Stimulated activated CD8-positive, alpha-beta memory T cell treated with anti-CD3 and anti-CD28 coated beads, Interleukin-2, amount 100 ng/mL, for 1 hour (primary cell): ENCODE measurements around the gene SPACA9.
A peak's percentile ranks its signal among the peaks of the same experiment; 100 is the strongest.

Experiments used
- DNase-seq, 2 donors: peaks; one replicate each; pipeline ENCODE4 v3.0.0-alpha.2; 2020; ENCODE audit warnings: low read depth in 2 of 2

Gene SPACA9

DNA sequence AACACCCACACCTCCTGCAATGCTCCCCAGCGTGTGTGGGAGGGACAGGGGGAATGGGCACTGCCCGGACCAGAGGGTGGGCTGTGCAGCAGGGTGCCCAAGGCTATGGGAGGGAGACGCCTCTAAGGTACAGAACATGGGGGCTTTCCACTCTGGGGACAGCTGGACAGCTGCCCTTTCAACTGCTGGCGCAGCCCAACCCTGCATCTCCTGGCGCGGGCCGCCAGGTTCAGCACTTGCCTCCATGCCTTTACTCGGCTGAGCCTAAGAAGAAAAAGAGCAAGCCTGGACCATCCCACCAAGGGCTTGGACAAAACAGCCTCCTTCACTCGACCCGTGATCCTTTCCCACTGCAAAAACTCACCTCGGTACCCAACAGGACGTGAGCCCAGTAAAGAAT, 15.6 kb upstream of the SPACA9 start:
- DNase-seq = no peak

DNA sequence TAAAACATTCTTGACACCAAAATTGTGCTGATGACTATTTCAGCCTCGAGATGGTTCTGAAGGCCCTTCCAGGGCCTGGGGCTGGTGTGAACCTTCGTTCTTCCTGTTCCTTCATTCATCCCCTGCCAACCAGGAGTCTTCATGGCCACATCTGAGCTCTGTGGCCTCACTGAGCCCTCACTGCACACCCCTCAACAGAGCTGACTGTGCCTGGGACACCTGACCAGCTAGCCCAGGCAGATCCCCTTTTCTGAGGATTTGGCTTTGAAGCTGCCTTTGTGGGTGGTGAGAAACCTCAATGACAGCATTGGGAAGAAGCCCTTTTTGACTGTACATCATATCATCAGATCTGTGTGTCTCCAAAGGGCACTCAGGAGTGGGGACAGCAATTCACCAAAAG, 14.4 kb upstream of the SPACA9 start:
- no peak for DNase-seq

DNA sequence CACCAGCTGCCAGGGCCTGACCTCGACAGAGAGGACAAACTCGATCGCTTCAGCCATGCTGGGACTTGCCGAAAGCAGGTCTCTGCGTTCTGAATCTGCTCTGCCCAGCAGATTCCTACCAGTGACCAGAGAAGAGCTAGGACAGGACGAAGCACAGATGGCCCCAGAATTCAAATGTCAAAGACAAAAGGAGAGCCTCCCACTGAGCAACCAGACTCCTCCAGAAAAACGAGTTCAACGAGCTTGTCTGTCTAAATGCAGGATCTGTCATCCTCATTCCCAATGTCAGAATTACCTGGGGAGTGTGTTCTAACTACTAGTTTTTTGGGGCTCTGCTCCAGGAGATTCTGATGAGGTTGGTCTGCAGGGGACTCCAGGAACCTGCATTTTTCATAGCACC, 14.0 kb upstream of the SPACA9 start:
- DNase-seq = no peak

DNA sequence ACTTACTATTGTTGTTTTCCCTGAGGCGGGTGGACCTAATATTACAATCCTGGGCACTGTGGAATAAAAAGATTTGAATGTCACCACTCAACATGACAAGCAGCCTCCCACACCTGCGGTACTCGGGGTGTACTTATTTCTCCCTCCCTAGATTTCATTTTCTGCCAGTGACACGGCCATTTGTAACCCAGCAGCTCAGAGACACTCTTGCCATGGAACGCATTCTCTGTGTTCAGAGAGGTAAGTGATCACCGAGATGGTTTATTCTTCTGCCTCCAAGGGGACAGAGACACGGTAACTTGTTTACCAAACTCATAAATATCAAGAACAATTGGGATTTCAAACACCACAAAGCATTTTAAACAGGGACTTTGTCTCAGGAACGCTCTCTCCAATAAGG, 11.8 kb upstream of the SPACA9 start:
- no peak for DNase-seq

DNA sequence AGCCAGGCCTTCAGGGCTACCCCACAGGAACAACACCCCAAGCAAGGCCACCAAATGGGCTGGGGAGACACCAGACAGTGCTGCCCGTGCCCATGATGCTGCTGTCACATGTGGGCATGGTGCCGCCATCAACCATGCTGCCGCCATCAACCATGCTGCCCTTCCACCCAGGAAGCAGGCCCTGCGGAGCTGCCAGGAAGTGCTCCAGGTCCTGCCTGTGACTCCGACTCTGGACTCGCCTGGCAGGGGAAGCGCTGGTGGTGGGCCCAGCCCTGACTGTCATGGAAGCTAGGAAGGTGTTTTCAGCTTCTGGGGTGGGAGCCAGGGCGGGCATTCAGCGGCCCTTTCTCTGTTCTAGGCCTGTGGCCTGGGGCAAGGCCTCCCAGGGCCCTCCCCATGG, 9.4 kb upstream of the SPACA9 start:
- no peak for DNase-seq

DNA sequence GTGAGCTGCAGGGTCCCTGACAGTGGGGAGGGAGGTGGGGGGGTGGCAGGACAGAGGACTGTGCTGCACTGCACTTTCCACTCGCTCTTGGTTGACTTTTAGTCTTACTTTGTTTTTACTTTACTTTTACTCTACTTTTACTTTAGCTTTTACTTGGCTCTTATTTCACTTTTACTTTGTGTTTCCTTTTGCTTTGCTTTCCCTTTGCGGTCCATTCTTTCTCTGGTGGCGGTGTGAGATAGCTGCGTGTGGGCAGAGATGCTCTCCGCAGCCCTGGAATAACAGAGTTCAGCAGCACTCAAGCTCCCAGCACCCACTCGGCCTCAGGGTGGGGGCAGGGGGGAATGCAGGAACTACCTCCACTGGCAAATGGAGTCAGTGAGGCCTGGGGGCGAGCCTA, 5.3 kb upstream of the SPACA9 start:
- DNase-seq = no peak

DNA sequence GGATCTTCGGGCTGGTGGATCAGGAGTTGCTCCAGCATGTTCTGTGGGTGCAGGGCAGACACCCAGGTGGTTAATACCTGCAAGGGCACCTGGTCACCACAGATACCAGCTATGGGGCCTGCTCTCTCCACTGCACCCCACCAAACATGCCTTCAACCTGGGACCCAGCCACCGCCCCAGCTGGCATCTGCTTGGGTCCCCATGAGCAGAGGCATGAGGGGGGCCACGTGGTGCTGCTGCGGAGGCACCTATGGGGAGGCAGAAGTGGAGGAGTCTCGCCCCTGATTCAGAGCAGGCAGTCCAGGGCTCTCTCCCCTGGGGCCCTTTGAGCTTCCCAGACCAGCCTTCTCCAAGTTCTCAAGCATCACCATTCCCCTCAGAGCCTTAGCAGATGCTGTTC, 3.5 kb upstream of the SPACA9 start:
- no peak for DNase-seq

DNA sequence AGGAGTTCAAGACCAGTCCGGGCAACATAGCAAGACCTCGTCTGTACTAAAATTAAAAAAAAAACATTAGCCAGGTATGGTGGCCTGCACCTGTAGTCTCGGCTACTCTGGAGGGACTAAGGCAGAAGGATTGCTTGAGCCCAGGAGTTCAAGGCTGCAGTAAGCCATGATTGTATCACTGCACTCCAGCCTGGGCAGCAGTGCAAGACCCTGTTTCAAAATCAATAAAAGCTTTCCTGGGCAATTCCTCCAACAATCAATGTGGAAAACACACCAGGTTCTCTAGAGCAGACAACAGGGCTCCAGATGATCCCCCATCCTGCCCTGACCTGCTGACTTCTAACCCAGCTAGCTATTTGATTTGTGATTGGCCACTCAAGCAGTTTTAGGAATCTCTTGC, 1.8 kb upstream of the SPACA9 start:
- DNase-seq = no peak

DNA sequence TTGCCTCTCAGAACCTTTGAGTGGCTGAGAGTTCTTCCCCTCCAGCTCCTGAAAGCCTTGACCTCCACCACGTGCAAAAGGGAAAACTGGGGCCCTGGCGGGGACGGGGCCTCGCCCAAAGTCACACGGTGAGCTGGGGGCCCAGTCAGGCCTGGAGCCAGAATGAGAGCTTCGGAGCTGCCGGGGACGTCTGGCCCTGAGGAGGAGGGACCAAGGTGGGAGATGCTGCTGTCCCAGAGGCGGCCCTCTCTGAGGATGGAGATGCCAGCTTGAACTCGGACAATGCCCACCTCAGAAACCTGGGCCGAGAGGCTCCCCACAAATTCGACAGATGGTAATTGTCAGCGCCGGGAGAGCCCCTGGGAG, 1.3 kb upstream of the SPACA9 start:
- no peak for DNase-seq

DNA sequence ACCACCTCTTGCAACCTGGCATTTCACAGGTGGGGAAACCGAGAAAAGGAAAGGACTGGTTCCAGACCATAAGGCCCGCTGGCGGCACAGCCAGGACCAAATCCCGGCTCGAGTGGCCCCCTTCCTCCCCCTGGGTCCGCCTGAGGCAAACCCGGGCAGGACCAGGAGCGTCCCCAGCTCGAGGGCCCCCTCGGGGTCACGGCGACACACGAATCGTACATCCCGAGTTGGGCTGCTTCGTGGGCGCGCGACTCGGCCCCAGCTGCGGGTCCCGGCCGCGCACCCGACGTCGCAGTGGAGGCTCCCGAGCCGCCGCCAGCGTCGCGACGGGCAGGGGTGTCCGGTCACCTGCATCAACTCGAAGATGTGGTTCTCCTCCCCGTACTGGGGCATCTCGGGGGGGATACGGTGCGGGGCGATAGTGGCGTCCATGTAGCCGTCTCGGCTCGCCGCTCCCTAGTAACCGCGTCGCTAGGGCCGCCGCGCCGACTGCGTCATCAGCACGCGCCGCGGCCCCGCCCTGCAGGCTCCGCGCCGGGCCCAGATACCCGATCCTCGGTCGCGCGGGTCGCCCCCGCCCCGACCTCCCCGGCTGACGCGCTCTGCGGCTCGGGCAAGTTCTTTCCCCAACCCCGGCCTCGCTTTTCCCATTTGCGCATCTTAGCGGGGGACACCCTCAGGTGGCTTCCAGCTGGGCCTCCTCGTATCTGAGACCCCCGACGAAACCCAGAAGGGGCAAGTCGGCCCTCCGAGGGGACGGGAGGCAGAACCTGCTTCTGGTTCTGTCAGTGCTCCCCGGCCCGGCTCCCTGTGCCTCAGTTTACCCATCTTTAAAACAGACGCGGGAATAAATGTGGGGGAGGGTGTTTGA, 639 bp upstream of the SPACA9 start, which contains the start of gene AK8:
Gene AK8 (minus strand): TSS at position 461 of the 871 bp plus-strand sequence. CDS start 29 bp downstream, at position 432.
- peak; percentile 58 to 59 for DNase-seq

DNA sequence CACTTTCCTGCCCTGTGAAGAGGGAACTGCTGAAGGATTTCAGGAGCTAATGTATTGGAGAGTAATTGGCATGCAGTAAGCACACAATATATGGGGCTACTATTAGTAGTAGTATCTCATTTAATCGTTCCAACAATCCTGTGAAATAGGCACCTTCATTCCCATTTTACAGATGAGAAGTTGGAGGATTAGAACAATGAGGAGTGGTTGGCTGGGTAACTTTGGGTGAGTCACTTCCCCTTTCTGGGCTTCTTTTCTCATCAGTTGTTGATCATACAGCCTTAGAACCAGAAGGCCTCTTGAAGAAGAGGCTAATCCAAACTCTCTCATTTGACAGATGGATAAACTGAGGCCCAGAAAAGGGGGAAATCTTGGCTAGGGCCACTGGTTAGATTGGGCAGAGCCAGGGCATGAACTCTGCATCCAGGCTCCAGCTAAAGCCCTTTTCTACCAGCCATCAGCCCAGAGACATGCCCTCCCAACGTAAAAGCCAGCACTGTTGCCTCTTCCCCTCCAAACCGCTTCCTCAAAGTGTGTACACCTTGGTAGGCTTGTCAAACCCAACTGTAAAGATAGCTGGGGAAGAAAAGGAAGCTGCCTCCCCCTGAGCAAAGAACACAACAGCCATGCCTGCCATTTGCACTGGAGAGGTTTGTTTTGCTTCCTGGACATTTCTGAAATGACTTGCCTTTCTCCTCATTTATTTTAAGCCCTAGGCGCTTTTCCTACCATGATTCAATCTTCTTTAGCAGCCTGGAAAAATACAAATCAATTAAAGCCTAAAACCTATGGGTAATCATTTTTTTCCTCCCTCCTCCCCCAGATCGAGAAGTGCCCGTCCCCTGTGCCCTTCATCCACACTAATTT, 992 bp downstream of the SPACA9 start:
- no peak for DNase-seq

DNA sequence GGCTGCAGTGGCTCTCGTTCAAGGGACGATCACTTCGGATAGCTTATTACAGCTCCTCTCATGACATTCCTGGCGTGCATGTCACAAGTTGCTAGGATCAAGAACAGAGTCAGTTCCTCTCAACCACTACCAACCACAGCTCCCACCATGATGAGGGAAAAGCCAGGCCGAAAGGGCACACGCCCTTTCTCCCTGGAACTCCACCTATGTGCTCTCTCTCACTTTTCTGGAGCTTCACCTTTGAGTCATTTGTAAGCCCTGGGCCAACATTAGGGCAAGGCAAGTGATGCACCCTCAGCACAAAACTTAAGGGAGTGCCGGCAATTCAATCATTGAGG, 1.6 kb downstream of the SPACA9 start:
- DNase-seq = no peak

DNA sequence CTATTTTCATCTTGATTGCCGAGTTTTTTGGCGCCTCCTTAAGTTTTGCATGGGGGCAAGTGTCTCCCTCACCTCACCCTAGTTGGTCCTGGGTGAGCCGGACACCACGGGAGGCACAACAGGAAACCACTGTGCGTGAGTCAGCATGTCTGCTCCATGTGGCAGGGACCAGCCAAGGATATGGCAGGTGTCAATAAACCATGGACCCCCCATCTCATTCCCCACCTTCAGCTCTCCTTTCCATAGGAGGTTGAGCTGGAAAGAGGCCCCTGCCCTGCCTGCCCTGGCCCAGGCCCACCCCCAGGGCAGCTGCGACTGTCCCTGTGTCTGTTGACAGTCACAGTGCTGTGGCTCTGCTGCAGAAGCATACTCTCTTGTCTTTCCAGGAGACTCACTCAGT, 3.1 kb downstream of the SPACA9 start:
- DNase-seq = no peak

DNA sequence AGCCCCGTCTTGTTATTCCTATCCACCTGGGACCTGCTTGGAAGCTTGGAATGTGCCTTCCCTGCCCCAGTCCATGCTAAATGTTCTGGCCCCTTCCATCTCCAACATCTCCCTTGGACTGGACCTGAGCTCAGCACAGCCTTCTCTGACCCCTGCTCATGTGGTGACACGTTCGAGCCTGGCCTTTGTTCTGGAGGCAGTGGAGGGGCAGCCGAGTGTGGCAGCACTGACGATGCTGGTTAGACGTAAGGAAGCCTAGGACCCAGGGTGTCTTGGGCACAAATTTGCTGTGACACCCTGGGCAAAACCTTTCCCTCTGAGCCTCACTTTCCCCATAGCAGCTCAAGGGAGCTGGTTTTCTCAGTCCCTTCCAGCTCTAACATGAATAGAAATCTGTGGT, 3.9 kb downstream of the SPACA9 start:
- DNase-seq = no peak

DNA sequence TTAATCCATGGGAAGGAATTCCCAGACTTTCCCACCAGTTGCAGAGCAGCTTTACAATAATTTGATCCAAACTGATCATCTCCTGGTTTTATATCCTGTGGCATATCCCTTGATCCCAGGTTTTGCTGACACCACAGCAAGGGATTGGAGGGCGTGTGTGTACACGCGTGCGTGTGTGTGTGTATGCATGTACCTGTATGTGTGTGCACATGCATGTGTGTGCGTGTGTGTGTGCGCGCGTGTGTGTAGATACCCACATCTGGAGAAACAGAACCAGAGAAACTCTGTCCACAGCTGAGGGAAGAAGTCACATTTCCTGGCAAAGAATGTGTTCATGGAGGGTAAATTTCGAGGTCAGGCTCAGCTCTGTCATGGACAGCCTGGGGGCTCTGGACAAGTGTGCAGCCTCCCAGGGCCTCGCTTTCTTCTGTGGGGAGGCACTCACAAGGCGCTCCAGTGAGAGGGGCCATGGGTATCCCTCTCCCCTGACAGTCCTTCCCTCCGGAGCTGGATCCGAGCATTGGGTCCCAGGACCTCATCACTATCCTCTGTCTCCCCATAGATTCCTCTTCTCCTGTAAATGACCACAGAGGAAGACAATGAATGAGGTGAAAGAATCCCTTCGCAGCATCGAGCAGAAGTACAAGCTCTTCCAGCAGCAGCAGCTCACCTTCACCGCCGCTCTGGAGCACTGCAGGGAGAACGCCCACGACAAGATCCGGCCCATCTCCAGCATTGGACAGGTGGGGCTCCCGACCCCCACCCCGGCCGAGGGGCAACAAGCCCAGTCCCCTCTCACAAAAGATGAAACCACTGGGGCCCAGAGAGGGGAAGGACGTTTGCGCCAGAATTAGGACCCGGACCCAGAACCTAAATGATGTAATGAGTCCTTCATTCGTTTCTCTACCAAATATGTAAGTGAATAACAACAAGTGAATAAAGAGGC, 4.9 kb downstream of the SPACA9 start:
- no peak for DNase-seq

DNA sequence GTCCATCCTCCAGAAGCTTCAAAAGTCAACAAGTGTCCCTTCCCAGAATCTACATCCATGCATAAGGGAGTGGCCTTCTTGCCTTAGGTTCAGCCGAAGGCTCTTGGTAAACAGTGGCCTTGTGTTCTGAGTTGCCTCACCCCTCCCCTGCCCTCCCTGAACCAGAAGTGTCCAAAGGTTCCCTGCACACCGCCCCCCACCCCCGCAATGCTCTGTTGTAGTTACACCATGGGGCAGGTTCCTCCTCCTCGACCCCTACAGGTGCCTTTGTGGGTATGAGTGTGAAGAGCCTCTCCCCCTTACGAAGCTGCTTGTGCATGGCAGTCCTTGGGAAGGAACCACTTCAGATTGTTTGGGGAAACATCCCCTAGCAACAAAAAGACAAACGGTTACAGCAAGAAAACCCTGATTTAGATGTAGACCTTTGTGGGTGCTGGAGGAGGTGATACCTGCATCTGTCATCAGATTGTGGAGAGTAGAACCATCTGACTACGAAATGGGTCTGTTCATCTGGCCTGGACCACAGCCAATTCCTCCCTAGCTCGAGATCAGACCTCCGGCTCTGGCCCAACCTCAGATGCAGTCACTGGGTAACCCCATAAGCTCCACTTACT, 7.1 kb downstream of the SPACA9 start:
- DNase-seq = no peak

DNA sequence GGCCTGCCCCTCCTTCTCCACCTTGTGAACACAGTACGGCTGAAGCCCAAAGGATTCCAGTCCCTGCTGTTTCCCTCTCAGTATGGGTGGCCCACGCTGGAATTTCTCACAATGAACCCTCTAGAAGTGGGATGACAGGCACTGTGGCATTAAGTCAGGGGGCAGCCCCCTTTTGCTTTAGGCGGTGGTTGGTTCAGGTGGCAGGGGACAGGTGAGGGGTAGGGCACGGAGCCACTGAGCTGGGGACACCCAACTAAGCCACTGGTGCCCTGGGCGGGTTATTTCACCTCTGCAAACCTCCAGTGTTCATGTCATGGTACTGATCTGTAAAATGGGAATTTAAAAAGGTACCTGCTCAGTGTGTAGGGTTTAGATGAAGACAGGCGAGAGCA, 7.6 kb downstream of the SPACA9 start:
- DNase-seq = no peak

DNA sequence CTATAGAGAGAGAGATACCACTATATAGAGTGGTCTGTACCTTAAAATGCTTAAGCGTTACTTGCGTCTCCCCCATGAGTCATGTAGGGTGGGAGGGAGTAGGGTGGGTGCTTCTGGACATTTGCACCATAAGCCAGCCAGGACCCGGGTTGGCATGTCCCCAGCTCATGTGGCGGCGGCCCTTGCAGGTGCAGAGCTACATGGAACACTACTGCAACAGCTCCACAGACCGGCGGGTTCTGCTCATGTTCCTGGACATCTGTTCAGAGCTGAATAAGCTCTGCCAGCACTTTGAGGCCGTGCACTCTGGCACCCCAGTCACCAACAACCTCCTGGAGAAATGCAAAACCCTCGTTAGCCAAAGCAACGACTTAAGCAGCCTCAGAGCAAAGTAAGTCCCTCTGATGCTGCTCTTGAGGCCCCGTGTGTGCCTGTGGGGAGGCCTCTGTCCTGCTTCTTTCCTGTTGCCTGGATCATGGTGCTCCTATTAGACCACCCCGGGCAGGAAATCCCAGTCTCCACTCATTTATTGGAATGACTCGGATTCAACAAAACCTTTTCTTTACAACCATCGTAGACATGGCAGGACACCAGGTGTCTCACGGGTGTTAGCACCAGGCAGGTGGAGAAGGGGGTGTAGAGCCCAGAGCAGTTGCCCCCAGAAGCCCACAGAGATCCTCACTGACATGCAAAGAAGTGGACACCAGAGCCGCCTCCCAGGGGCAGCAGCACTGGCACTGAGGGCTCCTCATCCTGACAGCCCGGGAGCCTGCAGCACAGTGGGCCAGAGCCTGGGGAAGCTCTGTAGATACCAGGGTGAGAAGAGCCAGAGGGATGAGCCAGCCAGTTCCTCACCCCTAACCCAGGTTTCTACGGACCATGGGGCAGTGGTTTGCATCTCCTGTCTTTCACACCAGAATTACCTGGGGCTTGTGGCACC, 8.8 kb downstream of the SPACA9 start:
- no peak for DNase-seq

DNA sequence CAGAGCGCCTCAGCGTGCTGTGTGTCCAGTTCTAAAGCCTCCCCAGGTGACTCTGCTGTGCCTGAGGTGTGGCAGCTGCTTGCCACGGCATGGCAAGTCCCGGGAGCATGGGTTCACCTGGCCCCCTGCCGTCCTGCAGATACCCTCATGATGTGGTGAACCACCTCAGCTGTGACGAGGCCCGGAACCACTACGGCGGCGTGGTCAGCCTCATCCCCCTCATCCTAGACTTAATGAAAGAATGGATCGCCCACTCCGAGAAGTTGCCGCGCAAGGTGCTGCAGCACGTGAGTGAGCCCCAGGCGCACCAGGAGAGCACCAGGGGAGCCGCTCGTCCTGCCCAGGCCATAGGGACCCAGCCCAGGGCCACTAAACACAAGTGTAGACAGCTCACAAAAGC, 9.5 kb downstream of the SPACA9 start:
- DNase-seq = no peak

DNA sequence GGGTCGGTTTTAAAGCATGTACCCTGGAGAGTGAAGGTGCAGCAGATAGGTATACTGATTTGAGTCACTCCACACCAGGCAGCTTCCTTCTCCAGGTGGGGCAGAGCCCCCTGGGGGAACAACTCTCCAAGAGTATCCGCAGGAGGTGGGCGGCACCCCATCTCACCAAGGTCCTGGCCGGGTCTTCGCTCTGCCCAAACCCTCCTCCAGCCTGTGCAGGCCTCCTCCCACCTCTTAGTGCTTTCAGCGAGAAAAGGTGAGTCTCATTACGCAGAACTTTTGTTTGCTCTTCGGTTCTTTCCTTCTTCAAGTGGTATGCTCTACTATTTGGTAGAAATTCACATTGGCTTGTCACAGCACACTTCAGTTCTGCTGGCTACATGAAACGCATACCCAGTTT, 13.7 kb downstream of the SPACA9 start:
- no peak for DNase-seq
